ENCODE results near the gene FGF12.

Gene FGF12

GRCh38 chr3:192216067-192216466, 511.3 kb downstream of the FGF12 start:
- H3K79me2 ChIP-seq (ENCODE audit: insufficient read depth, low read length) = no peaks in the 10 kb centered on the region
- H3K27me3 ChIP-seq (ENCODE audit: insufficient read depth, low read length) = no peaks in the 10 kb centered on the region
- no peak overlapping the region for H3K4me2 ChIP-seq (ENCODE audit: low read length)
- no peak overlapping the region for H3K9ac ChIP-seq (ENCODE audit: low read length)
- no peaks in the 10 kb centered on the region for H3K4me1 ChIP-seq (ENCODE audit: insufficient read depth, low read length, severe bottlenecking)
- H3F3A ChIP-seq (ENCODE audit: insufficient read depth, low read length) = no peaks in the 10 kb centered on the region
- TF ChIP-seq EZH2 (IDR thresholded peaks at IDR 0.05; ENCODE audit: borderline replicate concordance, low read length) (no peak), CTCF (IDR thresholded peaks at IDR 0.05; ENCODE audit: low read length) (no peak)
- H3K36me3 ChIP-seq (ENCODE audit: insufficient read depth, low read length) = no peaks in the 10 kb centered on the region
- H3K9me3 ChIP-seq (ENCODE audit: low read length) = no peaks in the 10 kb centered on the region
- no peak overlapping the region for H2AFZ ChIP-seq (ENCODE audit: low read length)
- H3K27ac ChIP-seq (ENCODE audit: low read depth, low read length, poor library complexity, severe bottlenecking) = no peak overlapping the region
- H3K4me3 ChIP-seq (ENCODE audit: low read depth, low read length, poor library complexity, severe bottlenecking) = no peak overlapping the region
- H3K9me2 ChIP-seq (ENCODE audit: low read depth, low read length) = no peaks in the 10 kb centered on the region
- no peaks in the 10 kb centered on the region for H4K20me1 ChIP-seq (ENCODE audit: insufficient read depth, low read length)

GRCh38 chr3:192212979-192213378, 514.4 kb downstream of the FGF12 start:
- H2AFZ ChIP-seq (ENCODE audit: low read length) = no peak overlapping the region
- H3K9me3 ChIP-seq (ENCODE audit: low read length) = no peaks in the 10 kb centered on the region
- H3K4me1 ChIP-seq (ENCODE audit: insufficient read depth, low read length, severe bottlenecking) = no peaks in the 10 kb centered on the region
- no peak overlapping the region for H3K4me3 ChIP-seq (ENCODE audit: low read depth, low read length, poor library complexity, severe bottlenecking)
- no peaks in the 10 kb centered on the region for H3K9me2 ChIP-seq (ENCODE audit: low read depth, low read length)
- H3K9ac ChIP-seq (ENCODE audit: low read length) = no peak overlapping the region
- H3K36me3 ChIP-seq (ENCODE audit: insufficient read depth, low read length) = no peaks in the 10 kb centered on the region
- no peak overlapping the region for H3K27ac ChIP-seq (ENCODE audit: low read depth, low read length, poor library complexity, severe bottlenecking)
- H3K79me2 ChIP-seq (ENCODE audit: insufficient read depth, low read length) = no peaks in the 10 kb centered on the region
- no peak overlapping the region for H3K4me2 ChIP-seq (ENCODE audit: low read length)
- H4K20me1 ChIP-seq (ENCODE audit: insufficient read depth, low read length) = no peaks in the 10 kb centered on the region
- TF ChIP-seq EZH2 (IDR thresholded peaks at IDR 0.05; ENCODE audit: borderline replicate concordance, low read length) = no peak
- no peak for TF ChIP-seq CTCF (IDR thresholded peaks at IDR 0.05; ENCODE audit: low read length)
- no peaks in the 10 kb centered on the region for H3K27me3 ChIP-seq (ENCODE audit: insufficient read depth, low read length)
- no peaks in the 10 kb centered on the region for H3F3A ChIP-seq (ENCODE audit: insufficient read depth, low read length)

GRCh38 chr3:192212335-192212734, 515.0 kb downstream of the FGF12 start:
- no peak overlapping the region for H3K27ac ChIP-seq (ENCODE audit: low read depth, low read length, poor library complexity, severe bottlenecking)
- no peaks in the 10 kb centered on the region for H3K9me3 ChIP-seq (ENCODE audit: low read length)
- TF ChIP-seq EZH2 (IDR thresholded peaks at IDR 0.05; ENCODE audit: borderline replicate concordance, low read length) (no peak), CTCF (IDR thresholded peaks at IDR 0.05; ENCODE audit: low read length) (no peak)
- H3K27me3 ChIP-seq (ENCODE audit: insufficient read depth, low read length) = no peaks in the 10 kb centered on the region
- H3K4me1 ChIP-seq (ENCODE audit: insufficient read depth, low read length, severe bottlenecking) = no peaks in the 10 kb centered on the region
- H3K9me2 ChIP-seq (ENCODE audit: low read depth, low read length) = no peaks in the 10 kb centered on the region
- no peaks in the 10 kb centered on the region for H3F3A ChIP-seq (ENCODE audit: insufficient read depth, low read length)
- no peak overlapping the region for H2AFZ ChIP-seq (ENCODE audit: low read length)
- no peak overlapping the region for H3K4me3 ChIP-seq (ENCODE audit: low read depth, low read length, poor library complexity, severe bottlenecking)
- no peak overlapping the region for H3K4me2 ChIP-seq (ENCODE audit: low read length)
- no peak overlapping the region for H3K9ac ChIP-seq (ENCODE audit: low read length)
- H3K36me3 ChIP-seq (ENCODE audit: insufficient read depth, low read length) = no peaks in the 10 kb centered on the region
- no peaks in the 10 kb centered on the region for H3K79me2 ChIP-seq (ENCODE audit: insufficient read depth, low read length)
- H4K20me1 ChIP-seq (ENCODE audit: insufficient read depth, low read length) = no peaks in the 10 kb centered on the region
